Measurements from ENCODE around the gene GPR141.

GPR141 gene

DNA sequence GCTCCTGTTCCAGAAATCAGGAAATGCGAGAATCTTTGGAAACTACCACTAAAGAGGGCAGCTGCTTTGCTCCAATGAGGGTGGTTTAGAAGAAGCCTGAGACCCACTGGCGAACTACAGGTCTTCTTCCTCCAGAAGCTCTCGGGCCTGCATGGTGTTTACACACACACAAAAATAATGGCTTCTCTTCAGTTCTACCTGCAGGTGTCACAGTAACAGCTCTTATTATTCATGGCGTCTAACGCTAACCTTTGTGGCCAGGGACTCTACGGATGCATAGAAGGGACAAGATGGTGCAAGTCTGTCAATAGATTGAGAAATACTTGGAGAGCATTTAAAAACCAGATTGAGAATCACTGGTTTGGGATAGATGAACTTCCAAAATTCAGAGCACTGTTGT is 22.4 kb downstream of the GPR141 start:
- no peak for TF ChIP-seq ZNF274 (IDR thresholded peaks at IDR 0.05; ENCODE audit: low read depth, low read length)

DNA sequence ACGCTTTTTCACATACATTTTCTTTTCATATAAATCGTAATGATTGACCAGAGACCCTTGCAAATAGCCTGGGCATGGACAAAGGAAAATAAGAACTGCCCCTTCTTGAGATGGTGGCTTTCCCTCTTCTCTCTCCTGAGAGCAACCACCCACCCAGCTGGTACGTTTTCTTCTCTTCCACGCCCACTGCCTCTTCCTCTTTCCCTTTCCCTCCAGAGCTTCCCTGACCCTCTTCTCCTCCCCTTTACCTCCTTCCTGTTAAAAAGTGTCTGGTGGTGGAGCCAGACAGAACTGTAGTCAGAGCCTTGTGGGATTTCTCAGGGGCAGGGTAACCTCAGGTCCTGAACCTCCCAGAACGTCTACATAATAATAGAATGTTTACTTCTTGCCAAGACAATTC is 23.2 kb downstream of the GPR141 start:
- no peak overlapping the region for H3K4me3 ChIP-seq (ENCODE audit: low read length)
- TF ChIP-seq ZNF274 (IDR thresholded peaks at IDR 0.05; ENCODE audit: low read depth, low read length): no peak

More for the DNA sequence above, 22.4 kb downstream of the GPR141 start:
- no peak overlapping the region for H3K4me3 ChIP-seq (ENCODE audit: low read length)

DNA sequence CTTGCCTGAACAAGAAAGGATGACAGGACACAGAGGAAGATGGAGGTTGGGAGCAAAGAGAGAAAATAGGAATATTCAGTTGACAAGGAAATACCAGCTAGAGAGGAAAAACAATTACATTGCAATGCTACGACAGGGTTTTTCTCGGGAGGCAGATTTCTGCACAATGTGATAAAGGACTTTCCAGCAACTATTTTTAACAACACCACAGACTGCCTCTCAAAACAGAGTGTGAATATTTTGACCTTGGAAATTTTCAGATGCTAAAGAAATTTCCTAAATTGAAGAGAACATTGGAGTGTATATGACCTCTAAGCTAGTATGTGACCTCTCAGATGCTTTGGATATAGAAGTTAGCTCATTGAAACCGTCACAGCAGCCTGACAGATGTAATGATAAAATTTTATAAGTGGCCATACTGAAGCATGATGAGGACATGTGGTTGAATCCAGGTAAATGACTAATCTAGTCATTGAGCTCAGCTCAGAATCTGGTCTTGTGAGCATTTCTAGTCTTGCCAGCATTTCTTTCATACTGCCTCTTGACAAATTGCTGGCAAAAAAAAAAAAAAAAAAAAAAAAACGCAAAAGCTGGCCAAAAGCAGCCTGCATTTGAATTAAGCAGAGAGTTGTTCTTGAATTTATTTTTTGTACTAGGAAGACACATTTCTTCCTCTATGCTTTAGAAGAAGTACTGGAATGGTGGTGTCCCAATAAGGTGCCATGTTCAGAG is 24.4 kb downstream of the GPR141 start:
- H3K4me3 ChIP-seq (ENCODE audit: low read length): no peak overlapping the region
- no peak for TF ChIP-seq ZNF274 (IDR thresholded peaks at IDR 0.05; ENCODE audit: low read depth, low read length)

DNA sequence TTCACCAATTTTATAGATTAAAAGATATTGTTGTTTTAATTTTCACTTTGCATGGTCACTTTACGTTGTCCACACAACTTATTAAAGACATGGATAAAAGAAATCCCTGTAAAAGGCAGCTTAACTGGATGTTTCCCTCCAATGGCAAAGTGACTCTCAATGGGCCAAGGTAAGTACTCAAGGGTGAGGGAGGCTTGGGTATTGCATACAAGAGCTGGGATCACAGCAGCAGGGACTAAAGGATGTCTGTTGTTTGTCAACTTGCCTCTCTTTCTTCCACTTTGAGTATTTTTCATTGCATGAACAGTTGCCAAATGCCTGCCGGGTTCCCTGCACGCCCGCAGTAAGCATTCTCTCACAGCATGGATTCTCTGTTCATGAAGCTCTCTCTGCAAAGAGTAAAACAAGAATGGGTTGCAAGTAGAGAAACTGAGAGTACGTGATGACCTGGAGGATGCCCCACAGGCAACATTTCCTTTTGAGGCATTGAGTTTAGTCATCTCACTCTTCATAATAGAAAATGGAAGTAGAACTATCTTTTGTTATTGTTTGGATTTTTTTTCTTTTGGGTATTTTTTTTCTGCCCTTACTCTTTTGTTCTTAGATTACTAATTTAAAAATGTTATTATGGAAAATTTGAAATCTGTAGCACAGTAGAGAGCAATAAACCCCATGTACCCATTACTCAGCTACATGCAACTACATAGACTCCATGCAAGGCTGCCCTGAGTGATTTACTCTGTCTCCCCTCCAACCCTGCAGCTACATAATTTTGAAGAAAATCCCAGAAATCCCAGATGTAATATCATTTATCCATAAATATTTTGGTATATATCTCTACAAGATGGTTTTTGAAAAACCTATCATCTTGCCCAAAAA is 26.3 kb downstream of the GPR141 start:
- H3K4me3 ChIP-seq (ENCODE audit: low read length): no peak overlapping the region; the same call in 1 of the 2 replicates
- no peak for TF ChIP-seq ZNF274 (IDR thresholded peaks at IDR 0.05; ENCODE audit: low read depth, low read length)

DNA sequence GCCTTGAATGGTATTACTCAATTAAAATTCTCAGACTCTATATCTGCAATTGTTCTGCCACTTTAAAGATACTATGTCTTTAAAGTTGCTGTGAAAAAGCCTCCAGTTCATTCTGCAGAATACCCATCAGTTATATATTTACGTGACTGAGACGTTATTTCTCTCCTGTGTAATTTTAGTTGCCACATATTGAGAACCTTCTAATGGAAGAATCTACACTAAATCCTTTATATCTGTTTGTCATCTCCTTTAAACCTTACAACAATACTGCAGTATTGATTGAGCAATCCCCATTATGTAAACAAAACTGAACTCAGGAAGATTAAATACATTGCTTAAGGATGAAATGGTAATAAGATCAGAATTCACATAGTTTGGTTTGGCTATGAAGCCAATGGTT is 30.0 kb downstream of the GPR141 start:
- H3K4me3 ChIP-seq (ENCODE audit: low read length): no peak overlapping the region
- no peak for TF ChIP-seq ZNF274 (IDR thresholded peaks at IDR 0.05; ENCODE audit: low read depth, low read length)

DNA sequence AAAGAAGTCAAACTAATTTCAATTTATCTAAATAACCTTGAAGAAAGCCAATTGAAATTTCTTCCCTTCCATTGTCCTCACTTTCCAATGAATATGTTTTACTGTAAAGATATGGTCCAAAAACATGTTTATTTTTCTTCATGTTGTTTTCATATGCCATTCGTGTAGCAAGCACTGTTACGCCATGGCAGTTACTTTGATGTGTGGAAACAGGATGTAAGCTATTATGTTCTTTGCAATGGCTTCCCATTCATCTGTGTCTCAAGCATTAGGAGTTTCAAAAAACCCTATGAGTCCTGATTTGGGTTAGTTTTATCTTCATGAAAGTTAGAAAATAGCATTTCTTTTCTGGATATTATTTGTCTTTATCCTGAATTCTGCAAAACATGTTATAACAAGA is 31.0 kb downstream of the GPR141 start:
- no peak for TF ChIP-seq ZNF274 (IDR thresholded peaks at IDR 0.05; ENCODE audit: low read depth, low read length)
- H3K4me3 ChIP-seq (ENCODE audit: low read length): no peak overlapping the region

DNA sequence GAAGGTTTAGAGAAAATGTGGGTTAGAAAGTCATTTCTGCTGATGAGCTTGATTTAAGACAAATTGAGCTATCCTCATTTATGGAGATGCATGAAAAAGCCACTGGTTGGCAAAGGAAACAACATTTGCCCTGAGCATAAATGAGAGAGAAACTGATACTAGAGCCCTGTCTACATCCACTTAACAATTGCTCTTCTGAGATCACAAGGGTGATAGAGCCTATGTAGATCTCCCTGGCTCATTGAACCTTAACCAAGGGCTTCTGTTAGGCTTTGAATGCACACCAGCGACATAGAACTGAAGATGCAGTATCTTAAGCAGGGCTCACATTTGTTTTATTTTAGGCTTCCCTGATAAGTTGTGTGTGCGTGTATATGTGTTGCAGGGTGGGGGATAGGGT is 35.0 kb downstream of the GPR141 start:
- TF ChIP-seq ZNF274 (IDR thresholded peaks at IDR 0.05; ENCODE audit: low read depth, low read length): no peak
- no peak overlapping the region for H3K4me3 ChIP-seq (ENCODE audit: low read length)

DNA sequence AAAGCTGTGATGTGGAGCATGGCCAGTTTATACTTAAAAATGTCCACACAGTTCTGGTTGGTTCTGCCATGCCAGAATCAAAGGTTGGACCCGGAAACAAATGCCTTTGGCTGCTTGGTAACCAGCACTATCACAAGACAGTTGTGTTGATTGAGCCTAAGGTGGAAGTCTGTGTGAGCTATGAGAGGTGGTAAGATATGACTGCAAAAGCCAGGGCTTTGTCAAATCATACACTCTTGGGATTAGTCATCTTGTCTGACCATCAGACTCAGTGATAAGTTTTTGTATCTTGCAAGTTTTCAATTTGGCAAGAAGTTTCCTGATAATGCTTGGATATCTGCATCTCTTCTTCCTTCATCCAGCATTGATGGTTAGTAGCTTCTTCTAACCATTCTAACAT is 35.5 kb downstream of the GPR141 start:
- TF ChIP-seq ZNF274 (IDR thresholded peaks at IDR 0.05; ENCODE audit: low read depth, low read length): no peak
- no peak overlapping the region for H3K4me3 ChIP-seq (ENCODE audit: low read length)

DNA sequence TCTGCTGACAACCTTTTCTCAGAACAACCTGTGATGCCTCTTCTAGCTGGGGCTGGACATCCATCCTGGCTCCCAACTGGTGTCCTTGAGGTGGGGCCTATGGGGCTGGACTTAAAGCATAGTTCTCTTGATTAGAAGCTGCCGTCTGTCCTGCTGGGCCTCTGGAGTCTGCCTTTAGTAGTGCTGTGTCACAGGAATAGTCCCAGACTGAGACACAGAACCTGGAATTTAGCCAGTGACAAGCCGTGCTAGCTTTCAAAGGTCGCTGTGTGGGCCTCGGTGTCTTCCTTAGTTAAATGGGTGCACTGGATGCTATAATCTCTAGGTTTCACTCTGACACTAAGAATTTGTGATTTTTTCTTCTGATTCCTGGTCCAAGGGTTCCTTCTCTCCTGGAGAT is 41.2 kb downstream of the GPR141 start:
- no peak overlapping the region for H3K4me3 ChIP-seq (ENCODE audit: low read length)
- TF ChIP-seq ZNF274 (IDR thresholded peaks at IDR 0.05; ENCODE audit: low read depth, low read length): no peak

DNA sequence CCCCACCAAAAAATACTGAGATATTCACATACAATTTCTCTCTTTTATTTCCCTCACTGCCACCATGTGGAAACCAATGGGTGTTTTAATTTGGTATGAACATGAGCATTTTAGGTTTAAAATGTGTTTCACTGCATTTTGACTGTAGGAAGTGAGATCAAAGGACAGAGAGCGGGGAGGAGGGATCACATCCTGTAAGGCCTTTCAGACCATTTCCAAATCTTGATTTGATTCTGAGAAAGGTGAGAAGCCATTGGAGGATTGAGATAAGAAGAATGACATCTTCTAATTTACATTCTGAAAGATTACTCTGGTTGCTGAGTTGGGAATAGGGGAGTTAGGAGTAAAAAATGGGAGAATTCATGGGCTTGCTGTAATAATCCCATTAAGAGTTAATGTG is 42.5 kb downstream of the GPR141 start:
- H3K4me3 ChIP-seq (ENCODE audit: low read length): no peak overlapping the region
- TF ChIP-seq ZNF274 (IDR thresholded peaks at IDR 0.05; ENCODE audit: low read depth, low read length): no peak

DNA sequence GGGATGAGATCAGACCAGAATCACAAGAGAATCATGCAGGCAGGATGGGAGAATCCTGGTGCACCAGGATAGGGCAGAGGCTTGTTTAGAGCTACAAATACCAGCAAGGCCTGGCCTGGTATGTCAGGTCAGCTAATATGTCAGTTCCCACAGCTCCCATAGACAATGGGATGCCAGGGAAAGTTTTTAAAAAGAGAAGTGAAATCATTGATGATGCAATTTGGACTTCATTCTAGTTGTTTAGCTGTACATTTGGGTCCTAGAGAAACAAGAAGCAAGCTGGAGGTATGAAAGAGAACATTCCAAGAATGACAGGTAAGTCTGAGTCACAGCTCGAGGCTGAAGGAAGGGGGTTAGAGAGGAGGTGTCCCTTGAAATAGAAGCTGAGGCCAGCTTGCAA is 45.2 kb downstream of the GPR141 start:
- TF ChIP-seq ZNF274 (IDR thresholded peaks at IDR 0.05; ENCODE audit: low read depth, low read length): no peak

DNA sequence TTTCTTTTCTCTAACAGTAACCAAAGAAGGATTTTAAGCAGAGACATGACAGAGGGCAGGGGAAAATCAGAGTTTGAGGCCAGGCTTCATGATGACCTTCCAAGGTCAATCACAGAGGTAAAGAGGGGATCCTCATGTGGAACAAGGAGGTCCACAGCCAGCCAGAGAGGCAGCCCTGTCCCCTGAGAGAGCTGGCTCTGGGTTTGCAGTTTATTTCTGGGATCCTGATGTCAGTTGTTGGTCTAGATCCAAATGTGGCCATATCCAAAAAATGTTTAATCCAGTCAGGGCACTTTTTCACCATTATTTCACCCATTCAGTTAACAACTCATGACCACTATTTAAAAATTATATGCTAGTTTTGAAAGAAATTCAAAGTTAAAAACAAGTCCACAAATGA is 45.6 kb downstream of the GPR141 start:
- H3K4me3 ChIP-seq (ENCODE audit: low read length): no peak overlapping the region
- no peak for TF ChIP-seq ZNF274 (IDR thresholded peaks at IDR 0.05; ENCODE audit: low read depth, low read length)

More for the DNA sequence above, 45.2 kb downstream of the GPR141 start:
- no peak overlapping the region for H3K4me3 ChIP-seq (ENCODE audit: low read length)

DNA sequence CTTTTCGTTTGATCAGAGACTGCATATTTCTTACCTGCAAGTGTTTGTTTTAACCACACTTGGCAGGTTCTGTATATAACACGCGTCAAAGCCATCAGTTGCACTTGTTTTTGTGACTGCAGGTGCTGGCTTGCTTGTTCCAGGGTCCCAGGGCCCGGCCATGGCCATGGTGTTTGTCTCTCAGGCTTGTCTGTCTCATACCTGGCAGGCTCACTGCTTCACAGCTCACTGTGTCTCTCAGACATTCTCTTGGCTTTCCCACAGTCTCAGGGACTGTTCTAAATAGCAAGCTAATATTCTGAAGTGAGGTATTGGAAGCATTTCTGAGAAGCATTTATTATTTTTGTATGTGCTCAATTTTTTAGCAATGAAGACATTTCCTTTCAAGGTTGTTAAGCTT is 46.9 kb downstream of the GPR141 start:
- no peak for TF ChIP-seq ZNF274 (IDR thresholded peaks at IDR 0.05; ENCODE audit: low read depth, low read length)
- no peak overlapping the region for H3K4me3 ChIP-seq (ENCODE audit: low read length)

DNA sequence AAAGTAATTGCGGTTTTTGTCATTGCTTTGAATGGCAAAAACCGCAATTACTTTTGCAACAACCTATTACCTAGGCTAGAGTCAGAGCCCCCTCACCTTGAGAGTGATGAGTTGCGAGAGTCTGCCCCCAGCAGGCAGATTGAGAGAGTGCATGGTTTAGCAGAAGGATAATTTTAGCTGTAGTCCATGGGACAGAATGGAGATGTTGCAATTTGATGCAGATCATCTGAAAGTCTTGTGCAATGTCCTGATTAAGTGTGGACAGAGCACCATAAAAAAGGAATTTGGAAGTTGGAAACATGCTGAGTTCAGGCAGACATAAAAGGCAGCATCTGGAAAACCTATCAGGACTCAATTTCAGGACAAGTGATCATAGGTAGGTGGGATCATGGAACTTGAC is 48.7 kb downstream of the GPR141 start:
- TF ChIP-seq ZNF274 (IDR thresholded peaks at IDR 0.05; ENCODE audit: low read depth, low read length): no peak
- no peak overlapping the region for H3K4me3 ChIP-seq (ENCODE audit: low read length)

DNA sequence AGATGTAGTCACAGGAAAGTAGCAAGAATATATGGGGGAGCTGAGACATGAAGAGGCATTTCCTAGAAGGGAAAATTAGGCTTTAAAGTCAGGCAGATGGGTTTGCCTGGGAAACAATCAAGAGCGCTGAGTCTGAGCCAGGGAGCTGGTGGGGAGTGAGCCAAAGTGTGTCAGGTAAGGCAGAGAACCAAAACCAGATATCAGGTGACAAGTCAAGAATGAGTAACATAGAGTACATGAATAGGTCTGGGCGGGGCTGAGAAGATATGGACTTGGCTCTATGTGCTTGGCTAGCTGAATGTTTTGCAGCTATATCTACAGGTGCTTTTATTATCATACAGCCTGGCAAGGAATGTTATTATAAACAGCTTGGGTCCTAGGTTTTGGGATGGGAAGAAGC is 49.3 kb downstream of the GPR141 start:
- no peak for TF ChIP-seq ZNF274 (IDR thresholded peaks at IDR 0.05; ENCODE audit: low read depth, low read length)
- no peak overlapping the region for H3K4me3 ChIP-seq (ENCODE audit: low read length)

All from GM08714 (cell line).